Measurements from ENCODE around the gene MRPL34. TPM values are rescaled to one million over a fixed set of nuclear protein-coding genes. Genes with fewer than 3 reads are reported as not detected.

Gene MRPL34
- total RNA-seq, 2 donors from 2014 or later = 58.1 to 62.2 TPM

DNA sequence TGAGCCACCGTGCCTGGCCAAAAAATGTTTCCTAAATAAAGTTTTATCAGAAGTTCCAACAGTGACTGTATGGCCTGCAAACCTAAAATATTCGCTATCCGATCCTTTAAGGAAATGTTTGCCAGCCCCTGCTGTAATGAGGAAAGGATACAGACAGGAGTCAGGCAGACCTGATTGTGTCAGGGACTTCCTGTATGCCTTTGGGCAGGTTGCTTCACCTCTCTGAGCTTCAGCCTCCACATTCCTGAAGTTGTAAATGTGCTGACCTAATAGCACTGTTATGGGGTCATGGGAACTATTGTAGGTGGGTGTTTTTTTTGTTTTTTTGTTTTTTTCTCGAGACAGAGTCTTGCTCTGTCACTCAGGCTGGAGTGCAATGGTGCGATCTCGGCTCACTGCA is 8.7 kb upstream of the MRPL34 start:
- Histone ChIP-seq H3K27me3 (ENCODE audit: control insufficient read depth, insufficient read depth, low read length, poor library complexity, severe bottlenecking) (no peaks in the 10 kb centered on the region), H3K4me1 (ENCODE audit: control insufficient read depth, insufficient read depth, low read length) (no peaks in the 10 kb centered on the region), H3K4me3 (ENCODE audit: low read length) (no peak overlapping the region), H3K9ac (ENCODE audit: extremely low read depth, low read length, poor library complexity, severe bottlenecking) (no peak overlapping the region), H3K27ac (ENCODE audit: low read depth, low read length) (no peak overlapping the region), H3K9me3 (ENCODE audit: control insufficient read depth, low read length) (peaks cover 10% of the 10 kb centered on the region), H3K36me3 (ENCODE audit: control insufficient read depth, insufficient read depth, low read length) (peaks cover 20% of the 10 kb centered on the region)
- Mint-ChIP-seq H3K4me3 (no peak overlapping the region), H3K36me3 (ENCODE audit: low read depth) (peaks cover 26% of the 10 kb centered on the region), H3K4me1 (peaks cover under 1% of the 10 kb centered on the region), H3K27me3 (ENCODE audit: insufficient read depth) (no peaks in the 10 kb centered on the region), H3K27ac (no peak overlapping the region), H3K9me3 (peaks cover 13% of the 10 kb centered on the region)
- WGBS, 2 experiments (ENCODE audit: insufficient coverage in 1 of 2, insufficient read length in 1 of 2) = 90 to 98% methylated on average over 6 of the region's 6 CpGs
- TF ChIP-seq, protein P1, sequence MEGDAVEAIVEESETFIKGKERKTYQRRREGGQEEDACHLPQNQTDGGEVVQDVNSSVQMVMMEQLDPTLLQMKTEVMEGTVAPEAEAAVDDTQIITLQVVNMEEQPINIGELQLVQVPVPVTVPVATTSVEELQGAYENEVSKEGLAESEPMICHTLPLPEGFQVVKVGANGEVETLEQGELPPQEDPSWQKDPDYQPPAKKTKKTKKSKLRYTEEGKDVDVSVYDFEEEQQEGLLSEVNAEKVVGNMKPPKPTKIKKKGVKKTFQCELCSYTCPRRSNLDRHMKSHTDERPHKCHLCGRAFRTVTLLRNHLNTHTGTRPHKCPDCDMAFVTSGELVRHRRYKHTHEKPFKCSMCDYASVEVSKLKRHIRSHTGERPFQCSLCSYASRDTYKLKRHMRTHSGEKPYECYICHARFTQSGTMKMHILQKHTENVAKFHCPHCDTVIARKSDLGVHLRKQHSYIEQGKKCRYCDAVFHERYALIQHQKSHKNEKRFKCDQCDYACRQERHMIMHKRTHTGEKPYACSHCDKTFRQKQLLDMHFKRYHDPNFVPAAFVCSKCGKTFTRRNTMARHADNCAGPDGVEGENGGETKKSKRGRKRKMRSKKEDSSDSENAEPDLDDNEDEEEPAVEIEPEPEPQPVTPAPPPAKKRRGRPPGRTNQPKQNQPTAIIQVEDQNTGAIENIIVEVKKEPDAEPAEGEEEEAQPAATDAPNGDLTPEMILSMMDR (conservative IDR thresholded peaks at IDR 0.05) = no peak
- no peak for DNase-seq

DNA sequence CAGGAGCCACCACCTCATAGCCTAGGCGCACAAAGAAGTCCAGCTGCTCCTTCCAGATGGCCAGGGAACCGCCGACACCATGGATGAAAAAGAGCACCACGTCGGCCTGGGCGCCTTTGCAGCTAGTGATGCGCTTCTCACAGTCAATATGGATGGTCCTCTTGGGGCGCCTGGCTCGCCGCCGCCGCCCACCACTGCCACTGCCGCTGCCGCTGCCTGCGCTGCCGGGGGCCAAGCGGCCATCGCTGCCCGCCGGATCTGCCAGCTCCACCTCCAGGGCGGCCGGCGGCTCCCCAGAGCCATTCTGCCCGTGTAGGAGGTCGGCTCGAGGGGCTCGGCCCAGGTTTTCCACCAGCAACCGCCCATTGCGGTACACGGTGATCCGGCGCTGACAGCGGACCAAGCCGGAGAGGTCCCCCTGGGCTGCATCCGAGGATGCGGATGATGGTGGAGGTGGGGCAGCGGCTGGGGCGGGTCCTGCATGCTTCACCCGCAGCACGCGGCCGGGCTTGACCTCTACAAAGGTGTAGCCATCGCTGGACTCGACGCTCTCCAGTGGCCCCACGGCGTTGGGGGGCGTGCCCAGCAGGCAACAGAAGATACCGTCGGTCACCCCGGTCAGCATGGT is 4.6 kb upstream of the MRPL34 start:
- Mint-ChIP-seq H3K27ac (no peak overlapping the region), H3K27me3 (ENCODE audit: insufficient read depth) (no peaks in the 10 kb centered on the region), H3K4me3 (no peak overlapping the region), H3K4me1 (peaks cover 8% of the 10 kb centered on the region), H3K36me3 (ENCODE audit: low read depth) (peaks cover 21% of the 10 kb centered on the region), H3K9me3 (peaks cover 13% of the 10 kb centered on the region)
- TF ChIP-seq, protein P1 (conservative IDR thresholded peaks at IDR 0.05) = no peak
- WGBS, 2 experiments (ENCODE audit: insufficient coverage in 1 of 2, insufficient read length in 1 of 2) = 95 to 97% methylated on average over 34 to 51 of the region's 51 CpGs
- peaks cover 9% of the 10 kb centered on the region for H3K36me3 ChIP-seq (ENCODE audit: control insufficient read depth, insufficient read depth, low read length)
- DNase-seq = no peak
- H3K4me1 ChIP-seq (ENCODE audit: control insufficient read depth, insufficient read depth, low read length) = no peaks in the 10 kb centered on the region
- peaks cover 10% of the 10 kb centered on the region for H3K9me3 ChIP-seq (ENCODE audit: control insufficient read depth, low read length)
- H3K4me3 ChIP-seq (ENCODE audit: low read length) = no peak overlapping the region
- no peaks in the 10 kb centered on the region for H3K27me3 ChIP-seq (ENCODE audit: control insufficient read depth, insufficient read depth, low read length, poor library complexity, severe bottlenecking)
- no peak overlapping the region for H3K9ac ChIP-seq (ENCODE audit: extremely low read depth, low read length, poor library complexity, severe bottlenecking)
- no peak overlapping the region for H3K27ac ChIP-seq (ENCODE audit: low read depth, low read length)

DNA sequence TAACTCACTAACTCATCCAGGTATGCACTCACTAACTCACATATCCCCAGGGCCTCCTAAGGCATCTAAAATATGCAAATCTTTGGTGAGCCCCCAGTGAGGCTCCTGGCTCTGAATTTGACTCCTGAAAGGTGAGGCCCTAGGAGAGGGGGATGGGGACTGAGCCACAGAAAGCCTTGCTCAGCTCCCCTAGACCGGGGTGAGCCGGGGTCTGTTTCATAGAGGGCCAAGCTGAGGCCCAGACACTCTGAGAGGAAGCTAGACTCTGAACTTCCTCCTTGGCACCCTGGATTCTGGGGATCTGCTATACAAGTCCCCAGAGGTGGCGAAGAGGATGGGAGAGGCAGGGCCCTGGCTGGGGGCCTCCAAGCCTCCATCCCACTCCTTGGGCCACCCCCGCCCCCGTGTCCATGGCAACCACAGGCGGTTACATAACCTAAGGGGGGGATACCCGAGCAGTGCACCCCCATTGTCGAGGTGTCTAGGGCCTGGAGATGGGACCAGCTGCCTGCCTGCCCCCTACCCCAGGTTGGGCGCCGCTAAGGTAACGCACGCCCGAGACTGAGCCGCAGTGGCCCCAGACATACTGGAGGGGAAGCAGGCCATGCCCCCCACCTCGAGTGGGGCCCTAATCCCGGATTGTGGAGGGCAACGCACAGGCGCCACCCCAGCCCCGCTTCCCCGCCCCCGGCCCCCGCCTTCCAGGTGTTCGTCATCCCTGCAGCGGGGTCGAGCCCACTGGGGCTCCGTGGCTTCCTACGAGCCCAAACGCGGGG is 3.1 kb upstream of the MRPL34 start:
- Histone ChIP-seq H3K4me3 (ENCODE audit: low read length) (peak overlapping the region; percentile 73), H3K9me3 (ENCODE audit: control insufficient read depth, low read length) (peaks cover 5% of the 10 kb centered on the region), H3K27me3 (ENCODE audit: control insufficient read depth, insufficient read depth, low read length, poor library complexity, severe bottlenecking) (no peaks in the 10 kb centered on the region), H3K9ac (ENCODE audit: extremely low read depth, low read length, poor library complexity, severe bottlenecking) (peak overlapping the region; percentile 49), H3K4me1 (ENCODE audit: control insufficient read depth, insufficient read depth, low read length) (no peaks in the 10 kb centered on the region), H3K27ac (ENCODE audit: low read depth, low read length) (no peak overlapping the region), H3K36me3 (ENCODE audit: control insufficient read depth, insufficient read depth, low read length) (peaks cover 6% of the 10 kb centered on the region)
- Mint-ChIP-seq H3K9me3 (peaks cover 10% of the 10 kb centered on the region), H3K4me1 (peaks cover 12% of the 10 kb centered on the region), H3K4me3 (peak overlapping the region; percentile 61), H3K27me3 (ENCODE audit: insufficient read depth) (no peaks in the 10 kb centered on the region), H3K27ac (no peak overlapping the region), H3K36me3 (ENCODE audit: low read depth) (peaks cover 15% of the 10 kb centered on the region)
- DNase-seq = peak; percentile 68
- 20 to 21% methylated on average over 16 to 29 of the region's 29 CpGs for WGBS, 2 experiments (ENCODE audit: insufficient coverage in 1 of 2, insufficient read length in 1 of 2)
- TF ChIP-seq, protein P1 (conservative IDR thresholded peaks at IDR 0.05) = no peak

All from endodermal cell (in vitro differentiated cells).